Memory B cell (primary cell): ENCODE data around the gene EPAS1.

Experiments used
- ATAC-seq: fragments of 150-1000 bp; cut with Tn5 transposase; 2 replicates; pipeline ENCODE4 v1.10.0; 2021; ENCODE audit warnings: low read depth, mild to moderate bottlenecking, moderate library complexity
- DNase-seq, 2 donors: peaks; one replicate each; pipeline ENCODE4 v3.0.0; 2022; ENCODE audit warnings: low spot score in 2 of 2
- H3K27ac Mint-ChIP-seq: one replicate; pipeline ENCODE4 v1.8.0; 2022; ENCODE audit warnings: mild to moderate bottlenecking, moderate library complexity, mixed read lengths
- H3K27me3 Mint-ChIP-seq: one replicate; pipeline ENCODE4 v1.8.0; 2022; ENCODE audit warnings: mixed read lengths
- H3K36me3 Mint-ChIP-seq: one replicate; pipeline ENCODE4 v1.8.0; 2022; ENCODE audit warnings: mild to moderate bottlenecking, mixed read lengths
- H3K4me1 Mint-ChIP-seq: one replicate; pipeline ENCODE4 v1.8.0; 2022; ENCODE audit warnings: mixed read lengths
- H3K4me3 Mint-ChIP-seq: one replicate; pipeline ENCODE4 v1.8.0; 2022; ENCODE audit warnings: mild to moderate bottlenecking, moderate library complexity, mixed read lengths
- H3K9me3 Mint-ChIP-seq: one replicate; pipeline ENCODE4 v1.8.0; 2022; ENCODE audit warnings: mixed read lengths

EPAS1 gene

DNA sequence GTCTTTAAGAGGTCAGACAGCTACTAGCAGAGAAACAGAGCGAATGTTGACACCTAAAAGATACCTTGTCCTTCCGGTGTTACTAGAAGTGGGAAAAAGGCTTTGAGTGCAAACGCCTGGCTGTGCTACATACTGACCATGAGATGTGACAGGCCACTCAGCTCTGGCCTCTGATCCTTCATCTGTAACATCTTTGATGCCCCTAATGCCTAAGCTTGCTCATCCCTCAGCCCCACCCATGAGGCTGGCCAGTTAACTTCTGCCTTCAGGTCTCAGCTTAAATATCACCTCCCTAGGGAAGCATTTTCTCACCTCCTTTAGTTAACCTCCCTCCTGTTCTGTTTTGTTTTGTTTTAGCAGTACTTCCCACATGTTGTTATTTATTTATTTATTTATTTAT is 15.9 kb downstream of the EPAS1 start:
- ATAC-seq = no peak
- H3K4me3 Mint-ChIP-seq = no peak overlapping the region
- DNase-seq = no peak
- H3K27ac Mint-ChIP-seq = no peak overlapping the region
- H3K4me1 Mint-ChIP-seq = no peaks in the 10 kb centered on the region
- H3K27me3 Mint-ChIP-seq = peaks cover 16% of the 10 kb centered on the region
- no peaks in the 10 kb centered on the region for H3K36me3 Mint-ChIP-seq
- H3K9me3 Mint-ChIP-seq = no peaks in the 10 kb centered on the region

DNA sequence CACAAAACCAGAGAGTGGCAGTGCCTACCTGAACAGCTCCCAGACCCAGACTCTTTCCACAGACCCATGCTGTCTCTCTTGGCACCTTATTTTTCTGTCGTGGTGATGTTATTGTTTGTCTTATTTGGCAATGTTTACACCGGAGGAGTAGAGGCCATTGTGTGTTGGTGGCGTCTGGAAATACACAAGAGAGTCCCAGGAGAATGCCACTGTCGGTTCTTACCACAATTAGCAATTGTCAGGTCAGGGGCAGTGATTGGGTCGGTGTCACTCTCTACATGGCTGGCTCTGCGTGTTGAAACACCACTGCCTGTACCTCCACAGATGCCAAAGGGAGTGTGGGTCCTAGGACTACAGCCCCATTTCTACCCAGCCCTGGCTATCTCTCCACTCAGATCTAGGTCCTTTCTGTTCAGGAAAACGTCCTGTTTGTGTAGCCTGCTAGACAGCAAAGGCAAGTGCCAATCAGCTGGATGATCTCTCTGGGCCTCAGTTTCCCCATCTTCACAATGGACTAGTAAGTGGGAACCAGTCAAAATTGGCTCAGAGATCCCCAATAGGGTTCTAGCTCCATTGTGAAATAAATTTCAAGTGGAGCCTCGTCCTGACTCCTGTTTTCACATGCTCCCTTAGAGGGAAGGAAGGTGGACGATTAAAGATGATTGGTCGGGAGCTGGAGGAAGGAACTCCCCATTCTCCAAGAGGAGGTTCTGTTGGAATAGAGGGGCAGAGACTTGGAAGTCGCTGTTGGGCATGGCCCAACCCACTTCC is 17.0 kb downstream of the EPAS1 start:
- Mint-ChIP-seq H3K4me3 (no peak overlapping the region), H3K4me1 (peaks cover 2% of the 10 kb centered on the region), H3K36me3 (no peaks in the 10 kb centered on the region), H3K27me3 (peaks cover 15% of the 10 kb centered on the region), H3K9me3 (no peaks in the 10 kb centered on the region), H3K27ac (no peak overlapping the region)
- ATAC-seq (no peak), DNase-seq (no peak)

GRCh38 chr2:46315103-46315890 is 18.1 kb downstream of the EPAS1 start:
- H3K9me3 Mint-ChIP-seq = no peaks in the 10 kb centered on the region
- no peak for ATAC-seq
- no peak overlapping the region for H3K4me3 Mint-ChIP-seq
- DNase-seq = no peak
- no peaks in the 10 kb centered on the region for H3K36me3 Mint-ChIP-seq
- peaks cover 2% of the 10 kb centered on the region for H3K4me1 Mint-ChIP-seq
- H3K27ac Mint-ChIP-seq = no peak overlapping the region
- H3K27me3 Mint-ChIP-seq = peaks cover 12% of the 10 kb centered on the region

DNA sequence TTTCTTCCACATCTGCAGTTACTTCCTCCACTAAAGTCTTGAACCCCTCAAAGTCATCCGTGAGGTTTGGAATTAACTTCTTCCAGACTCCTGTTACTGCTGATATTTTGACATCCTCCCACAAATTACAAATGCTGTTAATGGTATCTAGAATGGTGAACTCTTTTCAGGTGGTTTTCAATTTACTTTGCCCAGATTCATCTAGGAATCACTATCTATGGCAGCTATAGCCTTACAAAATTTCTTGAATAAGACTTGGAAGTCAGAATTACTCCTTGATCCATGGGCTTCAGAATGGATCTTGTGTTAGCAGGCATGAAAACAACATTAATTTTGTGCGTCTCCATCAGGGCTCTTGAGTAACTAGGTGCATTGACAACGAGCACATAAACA is 19.9 kb downstream of the EPAS1 start:
- ATAC-seq (no peak), DNase-seq (no peak)
- Mint-ChIP-seq H3K27me3 (peaks cover 12% of the 10 kb centered on the region), H3K27ac (no peak overlapping the region), H3K4me1 (peaks cover 2% of the 10 kb centered on the region), H3K9me3 (no peaks in the 10 kb centered on the region), H3K4me3 (no peak overlapping the region), H3K36me3 (no peaks in the 10 kb centered on the region)

DNA sequence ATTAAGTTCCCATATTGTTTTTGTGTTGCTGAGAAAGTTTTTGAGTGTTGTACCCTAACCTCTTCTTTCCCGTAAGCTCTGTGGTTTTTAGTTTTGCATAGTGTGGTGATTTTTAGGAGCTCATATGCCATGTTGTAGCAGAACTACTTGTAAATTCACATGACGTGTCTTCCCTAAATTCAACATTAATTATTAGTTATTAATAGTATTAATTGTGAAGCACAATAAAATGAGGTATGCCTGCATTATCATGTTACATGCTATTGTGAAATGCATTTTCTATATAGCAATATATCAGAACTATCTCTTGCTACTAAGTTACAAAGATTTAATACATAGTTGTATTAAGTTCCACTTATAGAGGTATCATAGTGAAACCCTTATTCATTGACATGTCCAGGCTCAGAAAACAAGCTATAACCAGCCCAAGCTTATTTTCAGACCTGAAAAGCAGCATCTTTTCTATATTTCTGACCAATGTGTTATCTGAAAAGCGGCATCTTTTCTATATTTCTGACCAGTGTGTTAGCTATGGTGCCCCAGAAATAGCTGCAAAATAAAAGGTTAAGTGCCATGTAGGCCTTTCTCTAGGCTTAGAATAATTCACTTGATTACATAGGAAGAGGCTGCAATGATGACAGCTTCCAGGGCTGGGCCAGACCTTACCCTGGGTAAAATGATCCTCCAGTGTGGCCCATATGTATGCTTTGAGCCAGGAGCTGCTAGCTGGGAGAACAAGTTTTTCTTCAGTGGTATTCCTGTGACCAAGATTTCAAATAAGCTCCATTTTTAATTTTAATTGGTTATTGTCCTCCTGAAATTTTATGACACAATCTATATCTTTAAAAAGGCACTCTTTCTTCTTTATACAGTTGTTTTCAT is 21.6 kb downstream of the EPAS1 start:
- DNase-seq (no peak), ATAC-seq (no peak)
- Mint-ChIP-seq H3K4me3 (no peak overlapping the region), H3K27ac (no peak overlapping the region), H3K4me1 (peaks cover 2% of the 10 kb centered on the region), H3K9me3 (no peaks in the 10 kb centered on the region), H3K36me3 (no peaks in the 10 kb centered on the region), H3K27me3 (peaks cover 12% of the 10 kb centered on the region)

DNA sequence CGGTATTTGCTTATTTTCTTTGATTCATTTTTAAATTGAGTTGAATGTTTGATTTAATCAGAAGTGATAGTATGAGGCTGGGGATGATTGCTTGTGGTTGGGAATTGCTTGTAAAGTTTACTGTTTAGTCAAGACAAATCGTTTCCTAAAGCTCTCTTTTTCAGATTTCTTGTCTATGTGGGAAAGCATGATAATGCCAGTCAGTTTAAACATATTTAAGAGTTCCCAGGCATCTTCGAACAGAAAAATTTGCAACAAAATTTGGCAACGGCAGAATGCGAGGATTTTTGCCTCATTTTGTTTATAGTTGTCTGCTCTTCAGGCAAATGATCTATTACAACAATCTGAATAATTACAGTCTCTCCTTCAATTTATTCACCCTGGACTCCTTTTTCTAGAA is 22.5 kb downstream of the EPAS1 start:
- no peak for ATAC-seq
- H3K4me1 Mint-ChIP-seq = peaks cover 2% of the 10 kb centered on the region
- no peak overlapping the region for H3K27ac Mint-ChIP-seq
- H3K4me3 Mint-ChIP-seq = no peak overlapping the region
- no peaks in the 10 kb centered on the region for H3K36me3 Mint-ChIP-seq
- H3K27me3 Mint-ChIP-seq = peaks cover 8% of the 10 kb centered on the region
- H3K9me3 Mint-ChIP-seq = no peaks in the 10 kb centered on the region
- no peak for DNase-seq

- no peak overlapping the region for H3K4me3 Mint-ChIP-seq
- H3K9me3 Mint-ChIP-seq = no peaks in the 10 kb centered on the region
- H3K27me3 Mint-ChIP-seq = peaks cover 6% of the 10 kb centered on the region
- DNase-seq (no peak), ATAC-seq (no peak)
- H3K27ac Mint-ChIP-seq = no peak overlapping the region
- peaks cover 2% of the 10 kb centered on the region for H3K4me1 Mint-ChIP-seq
- no peaks in the 10 kb centered on the region for H3K36me3 Mint-ChIP-seq
Observed at GRCh38 chr2:46320141-46320567, 22.9 kb downstream of the EPAS1 start.

DNA sequence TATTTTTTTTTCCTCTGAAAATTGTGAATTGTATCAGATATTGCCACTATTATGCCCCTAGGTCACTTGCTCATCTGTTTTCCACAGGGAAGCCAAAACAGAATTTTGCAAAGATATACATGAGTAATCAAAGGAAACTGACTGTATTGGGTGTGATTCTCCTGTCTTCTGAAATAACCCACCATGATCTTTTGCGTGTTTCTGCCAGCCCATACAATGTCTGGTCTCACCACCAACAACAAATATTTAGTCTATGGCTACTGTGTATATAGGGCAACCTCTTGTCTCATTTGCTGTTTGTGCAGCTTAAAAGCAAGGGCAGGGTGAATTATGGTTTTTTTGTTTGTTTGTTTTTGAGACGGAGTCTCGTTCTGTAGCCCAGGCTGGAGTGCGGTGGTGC is 26.5 kb downstream of the EPAS1 start:
- peaks cover 1% of the 10 kb centered on the region for H3K27me3 Mint-ChIP-seq
- ATAC-seq (no peak), DNase-seq (no peak)
- no peak overlapping the region for H3K27ac Mint-ChIP-seq
- H3K36me3 Mint-ChIP-seq = no peaks in the 10 kb centered on the region
- H3K4me3 Mint-ChIP-seq = no peak overlapping the region
- H3K4me1 Mint-ChIP-seq = no peaks in the 10 kb centered on the region
- no peaks in the 10 kb centered on the region for H3K9me3 Mint-ChIP-seq

DNA sequence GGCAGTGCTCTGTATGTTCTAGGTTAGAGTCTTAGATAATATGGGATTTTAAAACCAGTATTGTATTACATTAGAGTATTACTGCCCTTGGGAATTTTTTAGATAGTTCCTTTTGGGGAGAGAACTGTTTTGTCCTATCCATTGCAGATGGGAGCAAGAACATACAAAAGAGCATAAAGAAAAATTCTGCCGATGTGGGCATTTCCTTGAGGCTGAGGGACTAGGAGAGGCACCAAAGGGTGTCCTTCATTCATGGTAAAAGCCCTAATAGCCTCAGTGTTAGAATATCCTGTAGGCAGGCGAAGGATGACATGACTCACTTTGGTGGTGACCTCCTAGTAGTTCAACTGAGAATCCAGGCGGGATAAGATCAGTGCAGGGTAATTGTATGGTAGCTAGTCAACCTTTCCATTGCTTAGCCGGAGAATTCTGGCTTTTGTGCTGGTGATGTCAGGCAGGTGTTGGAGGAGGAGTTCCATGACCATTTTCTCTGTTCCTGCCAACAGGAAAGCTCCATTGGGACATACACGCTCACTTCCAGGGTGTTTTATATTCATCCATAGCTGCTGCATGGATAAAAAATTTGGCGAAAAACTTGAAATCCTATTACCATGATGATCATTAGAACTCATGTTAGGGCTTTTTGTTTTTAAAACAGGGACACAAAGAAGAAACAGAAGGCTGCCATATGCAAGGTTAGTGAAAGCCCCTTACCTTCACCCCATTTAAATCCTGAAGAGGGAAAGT is 28.1 kb downstream of the EPAS1 start:
- Mint-ChIP-seq H3K9me3 (no peaks in the 10 kb centered on the region), H3K36me3 (no peaks in the 10 kb centered on the region), H3K4me3 (no peak overlapping the region), H3K27me3 (peaks cover 1% of the 10 kb centered on the region), H3K4me1 (no peaks in the 10 kb centered on the region), H3K27ac (no peak overlapping the region)
- no peak for ATAC-seq
- no peak for DNase-seq

- H3K27ac Mint-ChIP-seq = no peak overlapping the region
- DNase-seq (no peak), ATAC-seq (no peak)
- H3K36me3 Mint-ChIP-seq = no peaks in the 10 kb centered on the region
- H3K4me1 Mint-ChIP-seq = no peaks in the 10 kb centered on the region
- H3K9me3 Mint-ChIP-seq = no peaks in the 10 kb centered on the region
- H3K4me3 Mint-ChIP-seq = no peak overlapping the region
- peaks cover 1% of the 10 kb centered on the region for H3K27me3 Mint-ChIP-seq
Observed at GRCh38 chr2:46326231-46326980, 29.2 kb downstream of the EPAS1 start.

GRCh38 chr2:46327627-46328026 is 30.4 kb downstream of the EPAS1 start:
- H3K4me1 Mint-ChIP-seq = no peaks in the 10 kb centered on the region
- no peak for DNase-seq
- no peaks in the 10 kb centered on the region for H3K9me3 Mint-ChIP-seq
- H3K27ac Mint-ChIP-seq = no peak overlapping the region
- H3K4me3 Mint-ChIP-seq = no peak overlapping the region
- H3K36me3 Mint-ChIP-seq = no peaks in the 10 kb centered on the region
- ATAC-seq = no peak
- H3K27me3 Mint-ChIP-seq = peaks cover 3% of the 10 kb centered on the region

DNA sequence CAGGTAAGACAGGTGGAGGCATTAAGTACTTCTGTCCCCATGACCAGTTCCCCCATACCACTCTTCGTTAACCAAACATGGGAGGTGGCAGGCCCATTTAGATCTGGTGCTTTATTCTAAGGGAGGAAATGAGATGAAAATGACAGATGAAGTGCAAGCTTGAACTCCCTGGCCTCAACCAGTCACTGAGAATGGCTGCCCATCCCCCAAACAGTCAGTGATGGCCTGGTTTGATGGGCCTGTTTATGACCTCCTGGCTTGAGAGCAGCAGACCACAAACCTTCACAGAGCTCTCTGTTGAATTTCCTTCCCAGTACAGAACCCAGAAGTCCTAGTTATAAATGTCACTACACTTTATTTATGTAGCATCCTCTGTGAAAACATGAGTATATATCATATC is 31.1 kb downstream of the EPAS1 start:
- Mint-ChIP-seq H3K4me1 (no peaks in the 10 kb centered on the region), H3K27me3 (peaks cover 5% of the 10 kb centered on the region), H3K27ac (no peak overlapping the region), H3K9me3 (no peaks in the 10 kb centered on the region), H3K36me3 (no peaks in the 10 kb centered on the region), H3K4me3 (no peak overlapping the region)
- DNase-seq (no peak), ATAC-seq (no peak)

GRCh38 chr2:46328829-46329228 is 31.6 kb downstream of the EPAS1 start:
- Mint-ChIP-seq H3K27ac (no peak overlapping the region), H3K4me3 (no peak overlapping the region), H3K9me3 (no peaks in the 10 kb centered on the region), H3K4me1 (no peaks in the 10 kb centered on the region), H3K36me3 (no peaks in the 10 kb centered on the region), H3K27me3 (peaks cover 9% of the 10 kb centered on the region)
- DNase-seq = no peak
- ATAC-seq = no peak
